HEK293 (cell line): Measurements from ENCODE around the gene TBCE.
A peak's percentile ranks its signal among the peaks of the same experiment; 100 is the strongest.

Source experiments
- CTCF ChIA-PET: fragments of 350-600 bp; formaldehyde crosslinking; extraction: SDS; loops from one replicate; lab custom pipeline; 2021; ENCODE audit warnings: antibody characterized with exemption; lab: Yijun Ruan, JAX
- POLR2A ChIA-PET: fragments of 300-600 bp; formaldehyde crosslinking; extraction: SDS; loops from one replicate; lab custom pipeline; 2020; ENCODE audit warnings: antibody characterized with exemption, inconsistent platforms; lab: Yijun Ruan, JAX
- H3K27ac ChIP-seq: fragments of 200-500 bp; sonication (Bioruptor generic); 2 replicates; pipeline ENCODE4 v1.5.1; 2014; ENCODE audit warnings: low read depth, low read length, control low read depth, inconsistent platforms; ENCODE audit errors: extremely low read depth
- H3K36me3 ChIP-seq, 2 experiments: fragments of 200-500 bp in 1 of 2; sonication (Bioruptor generic) in 1 of 2; 1 replicate in 1 of 2; 2 replicates in 1 of 2; pipeline ENCODE4 v1.5.1; 2014 to 2017; ENCODE audit warnings: inconsistent platforms in 2 of 2, low read length in 2 of 2; ENCODE audit not compliant: control insufficient read depth in 2 of 2, insufficient read depth in 1 of 2
- H3K4me1 ChIP-seq: fragments of 200-500 bp; sonication (Bioruptor generic); 2 replicates; pipeline ENCODE4 v1.5.1; 2014; ENCODE audit warnings: mild to moderate bottlenecking, low read length, inconsistent platforms; ENCODE audit not compliant: control insufficient read depth, insufficient read depth
- H3K4me3 ChIP-seq: 2 replicates; pipeline ENCODE4 v1.5.1; 2011; ENCODE audit warnings: low read depth, mild to moderate bottlenecking, control low read depth, low read length, moderate library complexity
- H3K9me3 ChIP-seq: fragments of 200-500 bp; sonication (Bioruptor generic); 2 replicates; pipeline ENCODE4 v1.5.1; 2014; ENCODE audit warnings: low read depth, low read length, inconsistent platforms; ENCODE audit not compliant: control insufficient read depth, insufficient read depth
- EGR2 ChIP-seq: fragments of 450-650 bp; formaldehyde crosslinking; IDR thresholded peaks from 2 replicates; pipeline ENCODE4 v1.5.1; 2016; ENCODE audit warnings: low read depth, missing biosample characterization, missing genetic modification characterization
- MYNN ChIP-seq: fragments of 450-650 bp; formaldehyde crosslinking; IDR thresholded peaks from 2 replicates; pipeline ENCODE4 v1.5.1; 2016; ENCODE audit warnings: missing biosample characterization, missing genetic modification characterization, borderline replicate concordance
- OSR2 ChIP-seq: fragments of 450-650 bp; formaldehyde crosslinking; IDR thresholded peaks from 2 replicates; pipeline ENCODE4 v1.5.1; 2016; ENCODE audit warnings: missing biosample characterization, missing genetic modification characterization
- SCRT1 ChIP-seq: fragments of 450-650 bp; formaldehyde crosslinking; IDR thresholded peaks from 2 replicates; pipeline ENCODE4 v1.5.1; 2016; ENCODE audit warnings: missing biosample characterization, missing genetic modification characterization, borderline replicate concordance
- SCRT2 ChIP-seq: fragments of 450-650 bp; formaldehyde crosslinking; IDR thresholded peaks from 2 replicates; pipeline ENCODE4 v1.5.1; 2016; ENCODE audit warnings: missing biosample characterization, missing genetic modification characterization
- ZBTB20 ChIP-seq: fragments of 450-650 bp; formaldehyde crosslinking; IDR thresholded peaks from 2 replicates; pipeline ENCODE4 v1.5.1; 2016; ENCODE audit warnings: missing biosample characterization, missing genetic modification characterization
- ZFHX2 ChIP-seq: fragments of 450-650 bp; formaldehyde crosslinking; conservative IDR thresholded peaks from 2 replicates; pipeline ENCODE4 v1.5.1; 2016; ENCODE audit warnings: missing biosample characterization, missing genetic modification characterization
- ZFP3 ChIP-seq: fragments of 450-650 bp; formaldehyde crosslinking; IDR thresholded peaks from 2 replicates; pipeline ENCODE4 v1.5.1; 2016; ENCODE audit warnings: low read depth, missing biosample characterization, missing genetic modification characterization
- ZFP37 ChIP-seq: fragments of 450-650 bp; formaldehyde crosslinking; IDR thresholded peaks from 2 replicates; pipeline ENCODE4 v1.5.1; 2016; ENCODE audit warnings: missing biosample characterization, missing genetic modification characterization
- ZNF10 ChIP-seq: fragments of 450-650 bp; formaldehyde crosslinking; IDR thresholded peaks from 2 replicates; pipeline ENCODE4 v1.5.1; 2017; ENCODE audit warnings: missing biosample characterization, missing genetic modification characterization
- ZNF121 ChIP-seq: fragments of 450-650 bp; formaldehyde crosslinking; IDR thresholded peaks from 2 replicates; pipeline ENCODE4 v1.5.1; 2016; ENCODE audit warnings: missing biosample characterization, missing genetic modification characterization
- ZNF132 ChIP-seq: fragments of 450-650 bp; formaldehyde crosslinking; IDR thresholded peaks from 2 replicates; pipeline ENCODE4 v1.5.1; 2017; ENCODE audit warnings: missing biosample characterization, missing genetic modification characterization, borderline replicate concordance
- ZNF174 ChIP-seq: fragments of 450-650 bp; formaldehyde crosslinking; IDR thresholded peaks from 2 replicates; pipeline ENCODE4 v1.5.0; 2017; ENCODE audit warnings: missing biosample characterization, mild to moderate bottlenecking, missing genetic modification characterization
- ZNF19 ChIP-seq: fragments of 450-650 bp; formaldehyde crosslinking; IDR thresholded peaks from 2 replicates; pipeline ENCODE4; 2016; ENCODE audit warnings: missing biosample characterization, missing genetic modification characterization, low read depth
- ZNF23 ChIP-seq: fragments of 450-650 bp; formaldehyde crosslinking; IDR thresholded peaks from 2 replicates; pipeline ENCODE4 v1.5.1; 2016; ENCODE audit warnings: missing biosample characterization, missing genetic modification characterization, borderline replicate concordance
- ZNF473 ChIP-seq: fragments of 450-650 bp; formaldehyde crosslinking; IDR thresholded peaks from 2 replicates; pipeline ENCODE4 v1.5.1; 2017; ENCODE audit warnings: missing biosample characterization, missing genetic modification characterization
- ZNF510 ChIP-seq: fragments of 450-650 bp; formaldehyde crosslinking; IDR thresholded peaks from 2 replicates; pipeline ENCODE4 v1.5.1; 2018; ENCODE audit warnings: mild to moderate bottlenecking, missing genetic modification characterization, missing biosample characterization; ENCODE audit not compliant: insufficient replicate concordance
- ZNF558 ChIP-seq: fragments of 450-650 bp; formaldehyde crosslinking; IDR thresholded peaks from 2 replicates; pipeline ENCODE4 v1.5.1; 2016; ENCODE audit warnings: missing biosample characterization, missing genetic modification characterization
- ZNF600 ChIP-seq: fragments of 450-650 bp; formaldehyde crosslinking; IDR thresholded peaks from 2 replicates; pipeline ENCODE4 v1.5.1; 2016; ENCODE audit warnings: missing biosample characterization, missing genetic modification characterization
- ZNF639 ChIP-seq: fragments of 450-650 bp; formaldehyde crosslinking; IDR thresholded peaks from 2 replicates; pipeline ENCODE4 v1.5.1; 2016; ENCODE audit warnings: missing biosample characterization, missing genetic modification characterization
- TF ChIP-seq, protein P1 (sequence below): fragments of 450-650 bp; formaldehyde crosslinking; IDR thresholded peaks from 2 replicates; pipeline ENCODE4 v1.5.1; 2016; ENCODE audit warnings: missing biosample characterization, missing genetic modification characterization
- TF ChIP-seq, protein P2 (sequence below): fragments of 450-650 bp; formaldehyde crosslinking; IDR thresholded peaks from 2 replicates; pipeline ENCODE4 v1.5.1; 2016; ENCODE audit warnings: missing biosample characterization, missing genetic modification characterization, borderline replicate concordance

The TBCE gene

DNA sequence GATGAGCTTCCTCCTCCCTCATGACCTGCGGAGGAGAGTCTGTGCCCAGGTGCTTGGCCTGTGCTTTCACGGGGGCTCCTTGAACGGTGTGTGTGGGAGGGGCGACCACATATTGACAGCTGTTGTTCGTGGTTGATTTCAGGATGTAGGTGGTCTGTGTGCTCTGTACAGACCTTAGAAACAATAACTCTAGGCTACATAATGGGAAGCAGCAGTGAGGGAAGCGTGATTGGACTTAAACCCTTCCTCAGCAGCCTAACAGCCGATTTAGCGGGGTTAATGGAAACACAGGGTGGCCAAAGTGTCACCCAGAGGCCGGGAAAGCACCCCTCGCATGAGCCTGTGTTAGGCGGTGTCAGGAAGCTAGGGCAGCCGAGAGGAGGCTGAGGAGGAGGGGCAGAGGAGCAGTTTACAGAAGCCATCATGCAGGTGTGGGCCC, 56.0 kb downstream of the TBCE start:
- H3K9me3 ChIP-seq: no peaks in the 10 kb centered on the region
- TF ChIP-seq ZNF639 (tag by site-specific recombination) (no peak), ZNF132 (no peak), EGR2 (peak; percentile 89), ZFHX2 (tag by site-specific recombination) (peak; percentile 82)
- ChIA-PET CTCF (interaction anchor here (0.6 to 7.0 kb wide), 2 partner anchors 7 to 549 kb away, joined by 3 to 58 read pairs; no protein-coding TSS in a partner anchor), POLR2A (interaction anchor here (0.6 kb wide), 1 partner anchor 9 kb away, joined by 3 read pairs; no protein-coding TSS in a partner anchor)
- peaks cover 0 to 19% of the 10 kb centered on the region in 2 experiments; a peak in 2 of 3 replicates for H3K36me3 ChIP-seq
- H3K27ac ChIP-seq: no peak overlapping the region
- no peak overlapping the region for H3K4me3 ChIP-seq
- no peaks in the 10 kb centered on the region for H3K4me1 ChIP-seq

DNA sequence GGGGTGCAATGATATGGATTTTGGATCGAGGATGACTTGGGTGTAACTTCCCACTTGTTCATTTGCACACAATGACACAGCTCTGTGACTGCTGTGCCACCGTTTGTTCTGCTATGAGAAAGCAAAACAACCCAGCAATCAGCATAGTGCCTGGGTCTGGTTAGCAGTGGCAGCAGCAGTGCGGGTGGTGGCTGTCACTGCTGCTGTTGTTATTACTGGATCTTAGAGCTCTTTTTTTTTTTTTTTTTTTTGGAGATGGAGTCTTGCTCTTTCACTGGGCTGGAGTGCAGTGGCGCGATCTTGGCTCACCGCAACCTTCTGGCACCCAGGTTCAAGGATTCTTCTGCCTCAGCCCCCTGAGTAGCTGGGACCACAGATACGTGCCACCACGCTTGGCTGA, 56.9 kb downstream of the TBCE start:
- peak; percentile 75 for TF ChIP-seq ZBTB20
- TF ChIP-seq, protein P1, sequence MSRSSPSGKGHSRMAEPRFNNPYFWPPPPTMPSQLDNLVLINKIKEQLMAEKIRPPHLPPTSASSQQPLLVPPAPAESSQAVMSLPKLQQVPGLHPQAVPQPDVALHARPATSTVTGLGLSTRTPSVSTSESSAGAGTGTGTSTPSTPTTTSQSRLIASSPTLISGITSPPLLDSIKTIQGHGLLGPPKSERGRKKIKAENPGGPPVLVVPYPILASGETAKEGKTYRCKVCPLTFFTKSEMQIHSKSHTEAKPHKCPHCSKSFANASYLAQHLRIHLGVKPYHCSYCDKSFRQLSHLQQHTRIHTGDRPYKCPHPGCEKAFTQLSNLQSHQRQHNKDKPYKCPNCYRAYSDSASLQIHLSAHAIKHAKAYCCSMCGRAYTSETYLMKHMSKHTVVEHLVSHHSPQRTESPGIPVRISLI (tag by site-specific recombination): peak; percentile 74
- TF ChIP-seq ZNF10: peak; percentile 22; the same call in 1 of the 2 replicates
- no peak for TF ChIP-seq ZNF19 (tag by site-specific recombination)
- TF ChIP-seq ZNF510 (tag by site-specific recombination): no peak
- peak; percentile 52; the same call in 1 of the 2 replicates for TF ChIP-seq OSR2 (tag by site-specific recombination)
- ChIA-PET POLR2A (interaction anchor here (0.6 to 0.7 kb wide), 2 partner anchors 321 to 905 kb away, joined by 3 to 5 read pairs; no protein-coding TSS in a partner anchor), CTCF (interaction anchor here (0.6 to 7.0 kb wide), 2 partner anchors 8 to 548 kb away, joined by 3 to 58 read pairs; no protein-coding TSS in a partner anchor)
- no peak overlapping the region for H3K4me3 ChIP-seq
- peaks cover 0 to 16% of the 10 kb centered on the region in 2 experiments; a peak in 2 of 3 replicates for H3K36me3 ChIP-seq
- H3K27ac ChIP-seq: no peak overlapping the region
- no peaks in the 10 kb centered on the region for H3K9me3 ChIP-seq
- no peaks in the 10 kb centered on the region for H3K4me1 ChIP-seq

DNA sequence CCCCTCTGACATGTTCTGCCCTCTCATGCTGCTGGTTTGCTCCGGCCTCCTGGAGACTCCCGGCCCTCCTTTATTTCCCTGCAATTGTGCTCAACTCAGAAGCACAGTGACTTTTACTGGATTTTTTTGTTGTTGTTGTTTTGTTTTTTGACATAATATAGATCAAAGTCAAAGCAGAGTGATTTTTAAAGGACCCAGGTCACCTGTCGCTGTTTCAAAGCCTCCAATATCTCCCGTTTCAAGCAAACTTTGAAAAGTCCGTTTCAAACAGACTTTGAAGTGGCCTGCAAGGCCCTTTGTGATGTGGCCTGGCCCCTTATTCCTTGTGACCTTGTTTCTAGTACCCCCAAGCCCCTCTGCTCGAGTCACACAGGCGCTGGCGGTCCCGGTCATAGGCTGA, 58.1 kb downstream of the TBCE start:
- Histone ChIP-seq H3K36me3 (peaks cover 0 to 7% of the 10 kb centered on the region in 2 experiments; a peak in 2 of 3 replicates), H3K4me1 (no peaks in the 10 kb centered on the region), H3K9me3 (no peaks in the 10 kb centered on the region), H3K4me3 (no peak overlapping the region), H3K27ac (no peak overlapping the region)
- POLR2A ChIA-PET: no interaction called here
- CTCF ChIA-PET: interaction anchor here (0.6 to 7.0 kb wide), 4 partner anchors 10 to 72 kb away, joined by 3 to 58 read pairs (median 3); no protein-coding TSS in a partner anchor
- TF ChIP-seq SCRT2: peak; percentile 92
- no peak for TF ChIP-seq ZFP37 (tag by site-specific recombination)
- peak; percentile 74 for TF ChIP-seq SCRT1 (tag by site-specific recombination)
- TF ChIP-seq ZNF600 (tag by site-specific recombination): 0 out of 2 replicates have a peak, but pooled peaks have one; percentile 12
- TF ChIP-seq, all 188 proteins: peak for 3

- Histone ChIP-seq H3K27ac (no peak overlapping the region), H3K9me3 (no peaks in the 10 kb centered on the region), H3K4me1 (no peaks in the 10 kb centered on the region), H3K36me3 (peaks cover 0 to 10% of the 10 kb centered on the region in 2 experiments; a peak in 2 of 3 replicates), H3K4me3 (no peak overlapping the region)
- ChIA-PET POLR2A (no interaction called here), CTCF (interaction anchor here (7.0 kb wide), 1 partner anchor 10 kb away, joined by 58 read pairs; no protein-coding TSS in a partner anchor)
- TF ChIP-seq ZFP3 (tag by site-specific recombination) (no peak), ZNF23 (tag by site-specific recombination) (no peak), ZNF121 (tag by site-specific recombination) (no peak), ZNF558 (tag by site-specific recombination) (no peak), ZNF174 (tag by site-specific recombination) (no peak), MYNN (tag by site-specific recombination) (no peak), ZNF473 (tag by site-specific recombination) (no peak)
- TF ChIP-seq, protein P2, sequence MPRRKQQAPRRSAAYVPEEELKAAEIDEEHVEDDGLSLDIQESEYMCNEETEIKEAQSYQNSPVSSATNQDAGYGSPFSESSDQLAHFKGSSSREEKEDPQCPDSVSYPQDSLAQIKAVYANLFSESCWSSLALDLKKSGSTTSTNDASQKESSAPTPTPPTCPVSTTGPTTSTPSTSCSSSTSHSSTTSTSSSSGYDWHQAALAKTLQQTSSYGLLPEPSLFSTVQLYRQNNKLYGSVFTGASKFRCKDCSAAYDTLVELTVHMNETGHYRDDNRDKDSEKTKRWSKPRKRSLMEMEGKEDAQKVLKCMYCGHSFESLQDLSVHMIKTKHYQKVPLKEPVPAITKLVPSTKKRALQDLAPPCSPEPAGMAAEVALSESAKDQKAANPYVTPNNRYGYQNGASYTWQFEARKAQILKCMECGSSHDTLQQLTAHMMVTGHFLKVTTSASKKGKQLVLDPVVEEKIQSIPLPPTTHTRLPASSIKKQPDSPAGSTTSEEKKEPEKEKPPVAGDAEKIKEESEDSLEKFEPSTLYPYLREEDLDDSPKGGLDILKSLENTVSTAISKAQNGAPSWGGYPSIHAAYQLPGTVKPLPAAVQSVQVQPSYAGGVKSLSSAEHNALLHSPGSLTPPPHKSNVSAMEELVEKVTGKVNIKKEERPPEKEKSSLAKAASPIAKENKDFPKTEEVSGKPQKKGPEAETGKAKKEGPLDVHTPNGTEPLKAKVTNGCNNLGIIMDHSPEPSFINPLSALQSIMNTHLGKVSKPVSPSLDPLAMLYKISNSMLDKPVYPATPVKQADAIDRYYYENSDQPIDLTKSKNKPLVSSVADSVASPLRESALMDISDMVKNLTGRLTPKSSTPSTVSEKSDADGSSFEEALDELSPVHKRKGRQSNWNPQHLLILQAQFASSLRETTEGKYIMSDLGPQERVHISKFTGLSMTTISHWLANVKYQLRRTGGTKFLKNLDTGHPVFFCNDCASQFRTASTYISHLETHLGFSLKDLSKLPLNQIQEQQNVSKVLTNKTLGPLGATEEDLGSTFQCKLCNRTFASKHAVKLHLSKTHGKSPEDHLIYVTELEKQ: no peak
Measured at GRCh38 chr1:235426143-235426542, 58.9 kb downstream of the TBCE start.
